HTR-8/SVneo (cell line): ENCODE results near the gene UPK2.
"Not testable (repeated sequence)": the region's sequence is repeated elsewhere in the genome, so short reads cannot be mapped to it uniquely, and the experiment has no call there.

Experiments used
- DNase-seq: peaks from one replicate; pipeline ENCODE4 v3.0.0; 2011; ENCODE audit warnings: low spot score, mixed read lengths; ENCODE audit not compliant: insufficient read length
- FAIRE-seq: peaks from 2 replicates; lab custom pipeline; 2011; peaks lifted over from hg19 to GRCh38; lab: Jason Lieb, UNC

Gene UPK2

GRCh38 chr11:118979434-118979833 lies 23.3 kb downstream of the UPK2 start:
- FAIRE-seq (no peak), DNase-seq (no peak)

- no peak for DNase-seq
- no peak for FAIRE-seq
Observed at GRCh38 chr11:118980191-118980881, 24.2 kb downstream of the UPK2 start.

- not testable (repeated sequence) for DNase-seq, FAIRE-seq
Observed at GRCh38 chr11:118984337-118984736, 28.2 kb downstream of the UPK2 start.

GRCh38 chr11:118984825-118985224 lies 28.7 kb downstream of the UPK2 start:
- DNase-seq, result no peak
- FAIRE-seq, result no peak

GRCh38 chr11:118988280-118988679 lies 32.2 kb downstream of the UPK2 start:
- DNase-seq (no peak), FAIRE-seq (no peak)

GRCh38 chr11:118991486-118992038 lies 35.5 kb downstream of the UPK2 start:
- DNase-seq, FAIRE-seq: not testable (repeated sequence)

GRCh38 chr11:118996926-118997626 lies 41.0 kb downstream of the UPK2 start:
- no peak for DNase-seq
- peak; percentile 76 for FAIRE-seq

GRCh38 chr11:118997627-118998387 lies 41.7 kb downstream of the UPK2 start, which contains the start of gene CENATAC:
Gene CENATAC (plus strand): TSS chr11:118998138. CDS start chr11:118998198, 60 bp downstream.
- peak; percentile 98 for DNase-seq
- peak; percentile 62 for FAIRE-seq

GRCh38 chr11:118998388-118998717 lies 42.3 kb downstream of the UPK2 start:
- DNase-seq (no peak), FAIRE-seq (no peak)

GRCh38 chr11:118998822-118999221 lies 42.7 kb downstream of the UPK2 start:
- peak; percentile 73 for DNase-seq

GRCh38 chr11:119000906-119001305 lies 44.8 kb downstream of the UPK2 start:
- FAIRE-seq (no peak), DNase-seq (no peak)

More at GRCh38 chr11:118998822-118999221, 42.7 kb downstream of the UPK2 start:
- FAIRE-seq, result peak; percentile 33

GRCh38 chr11:119006656-119007055 lies 50.6 kb downstream of the UPK2 start:
- DNase-seq, result no peak
- no peak for FAIRE-seq
